Measurements from ENCODE around the gene TNRC6B.

GRCh38 chr22:40176921-40177737, 596 bp upstream of the TNRC6B start:
- no peak for TF ChIP-seq CTCF (IDR thresholded peaks at IDR 0.05)
- no peak for TF ChIP-seq POLR2A (IDR thresholded peaks at IDR 0.05)

All from lower leg skin (tissue), 3 donors.